NCI-H128 (cell line): ENCODE results near the gene LIN28A.
"Not testable (repeated sequence)": the region's sequence is repeated elsewhere in the genome, so short reads cannot be mapped to it uniquely, and the experiment has no call there.

Source experiments
- DNase-seq: peaks from one replicate; lab custom pipeline; 2025; ENCODE audit not compliant: unreplicated experiment; lab: John Stamatoyannopoulos, UW

Gene LIN28A, protein sequence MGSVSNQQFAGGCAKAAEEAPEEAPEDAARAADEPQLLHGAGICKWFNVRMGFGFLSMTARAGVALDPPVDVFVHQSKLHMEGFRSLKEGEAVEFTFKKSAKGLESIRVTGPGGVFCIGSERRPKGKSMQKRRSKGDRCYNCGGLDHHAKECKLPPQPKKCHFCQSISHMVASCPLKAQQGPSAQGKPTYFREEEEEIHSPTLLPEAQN

GRCh38 chr1:26410706-26411623 lies at the start of gene LIN28A:
Gene LIN28A (plus strand): TSS chr1:26410817. CDS start chr1:26410892, 75 bp downstream.
- DNase-seq = no peak

- DNase-seq = no peak
These were observed 49.0 kb upstream of the LIN28A start for GRCh38 chr1:26361605-26362122.

DNA sequence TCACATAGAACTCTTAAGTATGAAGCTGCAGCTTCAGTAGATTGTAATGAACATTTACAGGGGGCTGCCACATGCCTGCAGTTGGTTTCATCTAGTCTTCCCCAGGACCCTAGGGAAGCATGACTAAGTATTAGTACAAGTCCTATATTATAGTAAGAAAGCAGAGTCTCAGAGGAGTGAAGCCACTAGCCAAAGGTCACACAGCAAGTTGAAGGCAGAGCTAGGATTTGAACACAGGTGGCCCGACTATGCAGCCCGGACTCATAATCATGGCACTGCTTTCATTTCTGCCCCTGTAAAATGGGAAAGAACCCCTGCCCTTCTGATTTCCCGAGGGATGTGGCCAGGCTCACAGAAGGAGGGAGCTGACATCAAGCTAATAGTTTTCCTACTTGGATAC lies 48.3 kb upstream of the LIN28A start:
- no peak for DNase-seq

DNA sequence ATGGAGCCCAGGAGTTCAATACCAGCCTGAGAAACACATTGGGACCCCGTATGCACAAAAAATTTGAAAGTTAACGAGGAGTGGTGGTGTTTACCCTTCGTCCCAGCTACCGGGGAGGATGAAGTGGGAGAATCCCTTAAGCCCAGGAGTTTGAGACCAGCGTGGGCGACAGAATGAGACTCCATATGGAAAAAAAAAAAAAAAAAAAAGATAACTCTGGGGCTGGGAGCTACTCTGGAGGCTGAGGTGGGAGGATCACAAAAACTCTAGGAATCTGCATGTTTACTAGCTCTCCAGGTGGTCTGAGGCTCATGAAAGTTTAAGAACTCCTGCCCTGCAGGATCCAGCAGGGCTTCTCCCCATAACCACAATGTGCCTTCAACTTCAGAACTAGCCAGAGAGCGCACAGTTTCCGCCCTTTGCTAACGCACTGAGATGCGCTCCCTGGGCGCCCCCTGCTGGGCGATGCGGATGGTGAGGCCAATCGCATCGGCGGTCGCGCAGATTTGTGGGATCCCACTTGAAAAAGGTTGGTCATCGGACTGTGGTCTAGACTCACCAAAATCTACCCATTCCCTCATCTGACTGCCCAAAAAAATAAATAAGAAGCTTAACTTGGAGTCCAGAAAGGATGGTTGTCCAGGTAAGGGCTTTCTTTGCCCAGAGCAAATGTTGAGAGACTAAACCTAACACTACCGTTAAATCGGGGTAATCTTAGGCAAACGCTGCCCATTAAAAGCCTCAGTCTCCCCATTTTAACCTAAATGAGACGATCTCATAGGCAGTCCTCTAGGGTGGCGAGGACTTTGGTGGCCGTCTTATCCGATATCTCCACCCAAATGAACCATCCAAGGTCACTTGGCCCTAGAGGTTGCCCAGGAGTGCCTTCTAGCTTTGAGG lies 46.8 kb upstream of the LIN28A start:
- peak; percentile 35 for DNase-seq

- no peak for DNase-seq
These were observed 45.7 kb upstream of the LIN28A start for GRCh38 chr1:26364956-26365355.

DNA sequence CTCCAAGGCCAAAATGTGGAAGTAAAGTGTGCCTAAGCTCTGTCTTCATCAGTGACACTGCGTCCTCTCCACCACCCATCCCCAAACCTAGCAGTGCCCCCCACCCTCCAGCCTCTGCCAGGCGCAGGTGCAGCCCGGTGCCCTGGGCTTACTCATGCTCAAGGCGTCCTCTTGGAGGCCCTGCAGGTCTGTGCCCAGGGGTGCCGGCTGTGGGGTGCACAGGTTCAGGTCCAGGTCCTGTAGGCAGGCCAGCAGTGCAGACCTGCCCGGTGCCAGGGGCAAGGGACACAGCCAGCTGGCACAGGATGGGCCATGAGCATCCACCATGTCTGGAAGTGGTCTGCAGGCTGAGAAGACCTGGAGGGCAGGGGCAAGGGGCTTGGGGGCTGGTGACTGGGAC lies 43.2 kb upstream of the LIN28A start:
- no peak for DNase-seq

DNA sequence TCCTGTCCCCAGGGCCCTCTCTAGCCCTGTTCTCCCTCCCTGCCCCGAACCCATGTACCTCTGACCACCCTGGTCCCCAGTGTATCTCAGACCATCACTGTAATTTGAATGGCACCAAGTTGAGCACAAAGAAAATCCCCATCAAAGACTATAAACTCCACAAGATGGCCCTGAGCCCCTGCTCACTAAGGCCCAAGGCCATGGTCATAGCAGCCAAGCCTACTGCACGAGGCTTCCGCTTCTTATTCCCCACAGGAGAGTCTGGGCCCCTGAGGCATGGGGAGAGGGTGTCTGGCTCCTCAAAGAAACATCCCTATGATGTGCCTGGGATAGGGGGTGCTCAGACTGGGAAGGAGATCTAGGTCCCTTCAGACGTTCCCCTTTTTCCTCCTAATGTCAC lies 42.6 kb upstream of the LIN28A start:
- no peak for DNase-seq

GRCh38 chr1:26368486-26368885 lies 42.1 kb upstream of the LIN28A start:
- DNase-seq = no peak

- no peak for DNase-seq
These were observed 39.8 kb upstream of the LIN28A start for GRCh38 chr1:26370591-26371382.

DNA sequence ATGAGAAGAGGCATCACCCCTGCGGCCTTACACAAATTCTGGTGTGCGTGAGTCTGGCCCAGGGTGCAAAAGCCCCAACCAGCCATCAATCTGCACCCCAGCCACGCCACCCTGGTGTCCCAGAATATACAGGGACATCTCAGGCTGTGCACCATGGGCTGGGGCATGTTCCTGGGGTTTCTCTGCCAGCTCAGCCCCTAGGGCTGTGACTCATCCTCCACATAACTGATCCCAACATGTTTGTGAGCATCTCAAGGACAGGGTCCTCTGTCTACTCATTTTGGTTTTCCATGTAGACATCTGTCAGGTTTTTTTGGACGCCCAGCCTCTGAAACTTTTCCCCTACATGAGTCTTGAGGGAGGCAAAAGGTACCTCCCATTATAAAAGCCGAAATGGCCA lies 38.6 kb upstream of the LIN28A start:
- DNase-seq = no peak

DNA sequence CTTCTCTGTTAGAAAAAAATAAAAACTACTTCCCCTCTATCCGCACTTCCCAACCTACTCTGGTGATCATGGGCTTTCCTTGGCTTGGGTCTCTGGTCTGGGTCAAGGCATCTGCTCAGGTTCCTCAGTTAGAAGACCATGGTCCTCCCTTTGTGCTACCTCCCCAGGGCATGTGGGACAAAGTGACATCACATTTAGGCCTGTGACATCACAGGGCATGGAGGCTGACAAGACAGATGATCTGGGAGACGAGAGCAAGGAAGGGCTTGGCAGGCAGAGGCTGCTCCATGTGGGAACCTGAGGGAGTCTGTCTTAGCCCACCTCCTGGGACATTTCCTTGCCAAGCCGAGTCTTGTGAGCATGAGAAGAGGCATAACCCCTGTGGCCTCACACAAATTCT lies 38.0 kb upstream of the LIN28A start, which contains the start of gene ZNF683:
TSS of gene ZNF683 (minus strand) at position 140 of the 400 bp plus-strand sequence. CDS start 4,179 bp downstream, outside the sequence.
- DNase-seq = not testable (repeated sequence)

- no peak for DNase-seq
These were observed 37.3 kb upstream of the LIN28A start for GRCh38 chr1:26373281-26373680.

DNA sequence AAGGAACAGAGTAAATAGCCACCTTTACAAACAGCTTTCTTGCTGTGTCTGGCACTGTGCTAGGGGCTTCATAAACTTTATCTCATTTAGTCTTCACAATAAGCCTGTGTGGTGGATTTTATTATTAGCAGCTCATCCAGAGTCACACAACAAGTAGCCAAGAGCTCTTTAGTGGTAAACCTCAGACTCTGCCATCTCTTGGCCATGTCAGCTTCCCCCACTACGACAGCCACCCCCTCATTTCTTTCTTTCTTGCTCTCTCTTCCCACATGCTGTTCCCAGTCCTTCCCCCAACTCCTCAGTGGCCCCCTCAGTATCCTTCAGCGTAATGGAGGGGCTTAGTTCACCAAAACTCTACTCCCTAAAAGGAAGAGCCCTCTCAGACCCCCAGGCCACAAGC lies 36.8 kb upstream of the LIN28A start:
- DNase-seq = no peak

- DNase-seq = not testable (repeated sequence)
These were observed 36.3 kb upstream of the LIN28A start for GRCh38 chr1:26374361-26374760.

- no peak for DNase-seq
These were observed 35.5 kb upstream of the LIN28A start for GRCh38 chr1:26375081-26375480.

DNA sequence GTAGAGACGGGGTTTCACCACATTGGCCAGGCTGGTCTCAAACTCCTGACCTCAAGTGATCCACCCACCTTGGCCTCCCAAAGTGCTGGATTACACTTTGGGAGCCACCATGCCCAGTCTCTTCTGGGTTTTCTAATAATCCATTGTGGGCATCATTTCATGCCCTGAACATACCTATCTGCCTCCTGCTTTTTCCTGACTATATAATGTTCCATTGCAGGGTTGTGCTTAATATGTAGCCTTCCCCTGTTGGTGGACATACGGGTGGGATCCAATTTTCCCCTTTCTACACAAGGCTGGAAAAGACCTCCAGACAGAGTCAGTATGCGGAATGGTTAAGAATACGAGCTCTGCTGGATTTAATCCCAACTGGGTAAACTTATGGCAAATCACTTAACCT lies 34.6 kb upstream of the LIN28A start:
- no peak for DNase-seq

DNA sequence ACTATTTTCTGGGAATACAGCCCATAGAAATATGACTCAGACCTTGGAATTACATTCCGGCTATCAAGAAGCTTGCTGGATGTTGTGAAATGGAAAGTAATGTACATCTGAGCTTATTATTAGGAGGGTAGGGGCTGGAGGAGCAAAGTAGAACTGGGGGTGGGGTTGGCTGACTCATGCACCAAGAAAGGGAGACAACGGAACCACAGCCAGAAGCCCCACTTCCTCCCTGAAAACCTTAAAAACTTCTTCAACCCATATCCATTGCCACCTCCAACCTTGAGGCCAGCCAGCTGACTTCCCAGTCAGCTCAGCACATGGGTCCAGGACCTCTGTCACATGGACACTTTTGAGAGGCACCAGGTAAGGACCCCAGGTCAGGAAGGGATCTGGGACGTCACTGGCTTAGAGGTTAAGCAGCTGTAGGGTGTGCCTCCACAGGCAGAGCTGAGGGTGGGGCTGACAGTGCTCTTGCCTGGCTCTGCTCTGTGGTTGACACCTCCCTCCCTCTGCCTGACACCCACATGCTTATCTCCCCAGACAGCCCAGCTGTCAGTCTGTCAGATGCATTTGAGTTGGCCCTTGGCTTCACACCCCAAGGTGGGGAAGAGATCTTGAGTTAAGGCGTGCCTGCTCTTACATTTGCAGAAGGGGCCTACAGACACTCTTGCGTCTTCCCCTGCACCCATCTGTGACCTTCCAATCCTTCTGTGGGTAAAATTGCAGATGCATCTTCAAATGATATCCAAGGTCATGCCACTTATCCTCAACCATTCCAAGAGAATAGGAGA lies 32.3 kb upstream of the LIN28A start:
- DNase-seq = no peak

- no peak for DNase-seq
These were observed 31.8 kb upstream of the LIN28A start for GRCh38 chr1:26378879-26379251.

- no peak for DNase-seq
These were observed 26.5 kb upstream of the LIN28A start for GRCh38 chr1:26384076-26384475.
